Cardiac fibroblast (primary cell): ENCODE measurements around the gene PCSK2.

ENCODE experiments used
- DNase-seq, 2 donors: peaks; one replicate each; pipeline versions ENCODE4 v3.0.0 to v3.0.0-alpha.2; 2010; ENCODE audit warnings: low read depth in 2 of 2
- H3K4me3 ChIP-seq, 2 donors: replicated peaks in 1 of 2; 1 replicate in 1 of 2; 2 replicates in 1 of 2; pipeline ENCODE4 v1.5.1; 2011; ENCODE audit warnings: low read depth in 2 of 2, low read length in 2 of 2, mild to moderate bottlenecking in 2 of 2, moderate library complexity in 1 of 2
- CTCF ChIP-seq: IDR thresholded peaks from one replicate; pipeline ENCODE4 v1.5.1; 2011; ENCODE audit warnings: low read depth, mild to moderate bottlenecking, low read length, inconsistent platforms

Gene PCSK2

GRCh38 chr20:17443131-17443858, 216.5 kb downstream of the PCSK2 start:
- TF ChIP-seq CTCF, result no peak
- no peak for DNase-seq
- H3K4me3 ChIP-seq, result no peak overlapping the region

- DNase-seq, result no peak
- TF ChIP-seq CTCF, result no peak
- no peak overlapping the region for H3K4me3 ChIP-seq
These were observed 217.3 kb downstream of the PCSK2 start for GRCh38 chr20:17444091-17444490.

- H3K4me3 ChIP-seq, result no peak overlapping the region
- no peak for TF ChIP-seq CTCF
- no peak for DNase-seq
These were observed 218.7 kb downstream of the PCSK2 start for GRCh38 chr20:17445543-17445942.

- TF ChIP-seq CTCF, result no peak
- no peak overlapping the region for H3K4me3 ChIP-seq
These were observed 219.3 kb downstream of the PCSK2 start for GRCh38 chr20:17446171-17446570.

GRCh38 chr20:17448071-17448470, 221.2 kb downstream of the PCSK2 start:
- no peak for DNase-seq
- no peak overlapping the region for H3K4me3 ChIP-seq
- no peak for TF ChIP-seq CTCF

More at GRCh38 chr20:17446171-17446570, 219.3 kb downstream of the PCSK2 start:
- no peak for DNase-seq

- H3K4me3 ChIP-seq, result no peak overlapping the region
- no peak for TF ChIP-seq CTCF
- no peak for DNase-seq
These were observed 222.2 kb downstream of the PCSK2 start for GRCh38 chr20:17449031-17449430.

- DNase-seq, result no peak
- no peak overlapping the region for H3K4me3 ChIP-seq
- no peak for TF ChIP-seq CTCF
These were observed 225.6 kb downstream of the PCSK2 start for GRCh38 chr20:17452441-17452840.
